NCI-H2107 treated with DMSO at 0.1 percent for 48 hours (cell line): Measurements from ENCODE around the gene PLEKHN1.

Experiments used
- DNase-seq: peaks from one replicate; lab custom pipeline; 2025; ENCODE audit not compliant: unreplicated experiment; lab: John Stamatoyannopoulos, UW

Gene PLEKHN1

GRCh38 chr1:966135-966703, at the start of gene PLEKHN1:
TSS of gene PLEKHN1 (plus strand) at chr1:966482. CDS start at chr1:966532, 50 bp downstream.
- DNase-seq = no peak

GRCh38 chr1:917076-917459, 49.2 kb upstream of the PLEKHN1 start:
- DNase-seq = no peak

GRCh38 chr1:917466-918091, 48.7 kb upstream of the PLEKHN1 start:
- DNase-seq = no peak

- no peak for DNase-seq
Measured at GRCh38 chr1:918353-918752, 47.9 kb upstream of the PLEKHN1 start.

- no peak for DNase-seq
Measured at GRCh38 chr1:918843-919242, 47.4 kb upstream of the PLEKHN1 start.

GRCh38 chr1:919271-919872, 46.9 kb upstream of the PLEKHN1 start:
- no peak for DNase-seq

GRCh38 chr1:920010-920409, 46.3 kb upstream of the PLEKHN1 start:
- no peak for DNase-seq

GRCh38 chr1:920521-920920, 45.8 kb upstream of the PLEKHN1 start:
- no peak for DNase-seq

- no peak for DNase-seq
Measured at GRCh38 chr1:921011-921837, 45.1 kb upstream of the PLEKHN1 start.

GRCh38 chr1:923131-923990, 42.9 kb upstream of the PLEKHN1 start, which contains the start of gene SAMD11:
TSS of gene SAMD11 (plus strand) at chr1:923923. CDS start at chr1:924432, 509 bp downstream.
- DNase-seq = no peak

GRCh38 chr1:923991-924655, 42.2 kb upstream of the PLEKHN1 start:
- DNase-seq = no peak

GRCh38 chr1:924656-925560, 41.4 kb upstream of the PLEKHN1 start:
- no peak for DNase-seq

- DNase-seq = no peak
Measured at GRCh38 chr1:925561-926421, 40.5 kb upstream of the PLEKHN1 start.

GRCh38 chr1:927234-927633, 39.0 kb upstream of the PLEKHN1 start:
- DNase-seq = no peak

- no peak for DNase-seq
Measured at GRCh38 chr1:927748-928147, 38.5 kb upstream of the PLEKHN1 start.

GRCh38 chr1:928825-929661, 37.2 kb upstream of the PLEKHN1 start:
- DNase-seq = no peak
